Activated T-helper 17 cell treated with anti-CD3 and anti-CD28 coated beads, Interleukin-2, amount 50 U/mL, for 72 hours (primary cell): ENCODE data around the gene SRRD. TPM values are rescaled to one million over a fixed set of nuclear protein-coding genes. Genes with fewer than 3 reads are reported as not detected.

Experiments
- ATAC-seq: fragments of 150-1000 bp; cut with Tn5 transposase; replicated peaks from 2 replicates; pipeline ENCODE4 v1.10.0; 2021; ENCODE audit warnings: mild to moderate bottlenecking, moderate library complexity
- H3K27ac Mint-ChIP-seq: one replicate; pipeline ENCODE4 v1.8.0; 2022; ENCODE audit warnings: mixed read lengths
- H3K27me3 Mint-ChIP-seq: one replicate; pipeline ENCODE4 v1.8.0; 2022; ENCODE audit warnings: mixed read lengths
- H3K36me3 Mint-ChIP-seq: one replicate; pipeline ENCODE4 v1.8.0; 2022; ENCODE audit warnings: low read depth, mild to moderate bottlenecking, mixed read lengths
- H3K4me1 Mint-ChIP-seq: one replicate; pipeline ENCODE4 v1.8.0; 2022; ENCODE audit warnings: mixed read lengths
- H3K4me3 Mint-ChIP-seq: one replicate; pipeline ENCODE4 v1.8.0; 2022; ENCODE audit warnings: mild to moderate bottlenecking, mixed read lengths
- H3K9me3 Mint-ChIP-seq: one replicate; pipeline ENCODE4 v1.8.0; 2022; ENCODE audit warnings: mixed read lengths
- total RNA-seq, 2 donors: library from RNA; stranded (reverse); gene quantifications; one replicate each; pipeline ENCODE4 v1.2.3, GENCODE V29; 2022

Gene SRRD
- total RNA-seq, 2 donors from 2014 or later, result 22.2 to 40.3 TPM

DNA sequence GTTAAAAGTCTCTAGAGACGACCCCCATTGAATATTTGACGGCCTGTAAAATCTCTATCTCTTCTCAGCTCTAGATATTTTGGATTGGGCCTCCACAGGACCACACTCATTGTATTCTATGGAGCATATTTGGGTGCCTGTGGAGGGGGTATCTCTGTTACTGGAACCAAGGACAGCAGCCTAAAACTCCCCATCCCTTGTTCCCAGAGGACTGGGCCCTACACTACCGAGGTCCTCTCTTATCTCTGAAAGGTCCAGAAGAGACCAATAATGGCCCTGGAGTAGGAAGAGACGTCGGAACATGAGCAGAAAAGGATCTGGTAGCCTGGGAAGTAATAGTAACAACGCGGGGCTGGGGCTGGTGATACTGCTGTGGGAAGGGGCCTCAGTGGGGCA lies 636 bp upstream of the SRRD start:
- H3K4me1 Mint-ChIP-seq, result peaks cover 42% of the 10 kb centered on the region
- peaks cover 60% of the 10 kb centered on the region for H3K36me3 Mint-ChIP-seq
- peak overlapping the region; percentile 91 for H3K4me3 Mint-ChIP-seq
- no peaks in the 10 kb centered on the region for H3K9me3 Mint-ChIP-seq
- no peaks in the 10 kb centered on the region for H3K27me3 Mint-ChIP-seq
- peak; percentile 2 for ATAC-seq
- peak overlapping the region; percentile 93 for H3K27ac Mint-ChIP-seq

DNA sequence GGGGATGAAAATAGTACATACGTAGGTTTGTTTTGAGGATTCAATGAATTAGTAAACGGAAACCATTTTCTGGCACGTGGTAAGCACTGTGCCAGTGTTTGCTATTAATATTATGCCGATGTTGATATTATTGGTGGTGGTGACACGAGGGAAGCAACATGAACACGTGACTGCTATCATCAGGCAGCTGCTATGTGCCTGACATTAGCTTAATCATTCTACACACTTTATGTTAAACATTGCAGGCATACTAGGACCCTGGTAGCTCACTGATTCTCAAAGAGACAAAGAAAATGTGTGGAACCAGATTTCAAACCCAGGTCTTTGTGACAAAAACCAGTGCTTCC lies 656 bp downstream of the SRRD start:
- peak overlapping the region; percentile 93 for H3K27ac Mint-ChIP-seq
- H3K36me3 Mint-ChIP-seq, result peaks cover 62% of the 10 kb centered on the region
- H3K27me3 Mint-ChIP-seq, result no peaks in the 10 kb centered on the region
- no peaks in the 10 kb centered on the region for H3K9me3 Mint-ChIP-seq
- H3K4me1 Mint-ChIP-seq, result peaks cover 42% of the 10 kb centered on the region
- ATAC-seq, result peak; percentile 7
- peak overlapping the region; percentile 91 for H3K4me3 Mint-ChIP-seq

DNA sequence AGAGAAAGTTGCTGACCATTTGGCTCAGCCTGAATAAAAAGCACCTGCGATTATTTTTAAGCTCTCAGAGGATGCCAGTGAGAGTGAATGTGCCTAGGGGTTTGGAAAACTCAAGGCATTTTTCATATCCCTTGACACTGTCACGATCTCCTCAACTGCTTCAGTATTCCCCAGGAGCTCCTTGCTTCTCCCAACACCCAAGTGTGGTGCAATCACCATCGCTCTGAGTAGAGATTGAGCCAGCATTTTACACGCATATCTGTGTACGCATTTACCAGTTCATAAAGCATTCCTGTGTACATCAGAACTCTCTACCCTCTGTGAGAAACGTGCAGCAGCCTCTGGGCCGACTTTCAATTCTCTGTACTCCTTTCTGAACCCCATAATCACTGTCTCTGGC lies 1.3 kb downstream of the SRRD start:
- Mint-ChIP-seq H3K4me3 (peak overlapping the region; percentile 91), H3K9me3 (no peaks in the 10 kb centered on the region), H3K27ac (peak overlapping the region; percentile 45), H3K4me1 (peaks cover 37% of the 10 kb centered on the region), H3K36me3 (peaks cover 62% of the 10 kb centered on the region), H3K27me3 (no peaks in the 10 kb centered on the region)
- no peak for ATAC-seq

DNA sequence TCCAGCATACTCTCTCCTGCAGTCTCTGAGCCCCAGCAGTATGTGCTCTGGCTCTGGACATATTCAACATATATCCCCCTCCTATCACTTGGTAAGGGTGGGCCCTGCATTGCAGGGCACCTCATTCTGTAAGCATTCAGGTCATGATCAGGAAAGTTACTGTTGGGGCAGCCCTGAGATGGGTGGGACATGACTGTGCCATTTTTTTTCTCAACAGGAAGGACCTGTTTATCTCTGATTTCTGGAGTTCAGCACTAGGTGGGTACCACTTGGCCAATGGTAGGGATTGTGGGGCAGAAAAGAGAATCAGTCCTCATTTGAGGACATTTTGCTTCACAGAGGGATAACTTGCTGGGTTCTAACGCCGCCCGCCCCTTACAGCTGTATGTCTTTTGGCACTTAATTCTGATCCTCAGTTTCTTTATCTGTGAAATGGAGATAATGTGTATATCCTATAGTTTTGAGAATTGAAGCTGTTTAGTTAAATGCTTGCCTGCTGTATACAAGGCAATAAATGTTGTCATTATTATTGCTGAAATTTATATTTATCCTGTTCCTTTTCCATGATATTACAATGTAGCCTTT lies 2.2 kb downstream of the SRRD start:
- Mint-ChIP-seq H3K4me1 (peaks cover 35% of the 10 kb centered on the region), H3K9me3 (no peaks in the 10 kb centered on the region), H3K27me3 (no peaks in the 10 kb centered on the region), H3K36me3 (peaks cover 68% of the 10 kb centered on the region), H3K27ac (peak overlapping the region; percentile 45), H3K4me3 (peak overlapping the region; percentile 91)
- ATAC-seq, result no peak

DNA sequence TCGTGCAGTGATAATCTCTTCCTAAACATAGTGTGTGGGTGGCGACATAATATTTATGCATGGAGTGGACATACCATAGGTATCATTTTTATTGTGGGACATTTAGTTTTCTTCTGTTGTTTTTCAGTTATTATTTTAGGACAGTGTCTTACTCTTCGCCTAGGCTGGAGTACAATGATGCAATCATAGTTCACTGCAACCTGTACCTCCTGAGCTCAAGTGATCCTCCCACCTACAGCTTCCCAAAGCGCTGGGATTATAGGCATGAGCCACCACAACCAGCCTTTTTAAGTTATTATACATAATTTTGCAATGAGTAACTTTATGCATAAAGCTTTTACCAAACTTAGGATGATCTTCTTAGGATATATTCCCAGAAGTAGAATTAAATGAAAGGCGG lies 2.7 kb downstream of the SRRD start:
- Mint-ChIP-seq H3K4me1 (peaks cover 30% of the 10 kb centered on the region), H3K27me3 (no peaks in the 10 kb centered on the region), H3K36me3 (peaks cover 68% of the 10 kb centered on the region), H3K9me3 (no peaks in the 10 kb centered on the region), H3K4me3 (peak overlapping the region; percentile 91), H3K27ac (peak overlapping the region; percentile 45)
- ATAC-seq, result no peak

DNA sequence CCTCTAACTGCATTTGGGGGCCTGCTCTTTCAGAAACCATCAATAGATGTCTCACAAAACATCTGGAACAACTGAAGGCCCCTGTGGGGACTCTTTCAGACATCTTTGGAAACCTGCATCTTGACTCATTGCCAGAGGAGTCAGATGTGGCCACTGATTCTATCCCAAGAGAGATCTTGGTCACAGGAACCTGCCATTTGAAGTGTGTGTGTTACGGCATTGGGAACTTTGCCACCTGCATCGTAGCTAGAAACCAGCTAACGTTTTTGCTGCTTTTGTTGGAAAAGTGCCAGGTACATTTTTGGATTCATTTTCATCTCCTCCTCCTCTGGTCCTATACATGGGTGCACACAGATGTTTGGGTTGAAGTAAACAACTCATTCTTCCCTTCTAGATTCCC lies 4.3 kb downstream of the SRRD start:
- H3K4me3 Mint-ChIP-seq, result no peak overlapping the region
- H3K9me3 Mint-ChIP-seq, result no peaks in the 10 kb centered on the region
- peaks cover 79% of the 10 kb centered on the region for H3K36me3 Mint-ChIP-seq
- H3K4me1 Mint-ChIP-seq, result peaks cover 15% of the 10 kb centered on the region
- no peak for ATAC-seq
- H3K27ac Mint-ChIP-seq, result peak overlapping the region; percentile 22
- H3K27me3 Mint-ChIP-seq, result no peaks in the 10 kb centered on the region

DNA sequence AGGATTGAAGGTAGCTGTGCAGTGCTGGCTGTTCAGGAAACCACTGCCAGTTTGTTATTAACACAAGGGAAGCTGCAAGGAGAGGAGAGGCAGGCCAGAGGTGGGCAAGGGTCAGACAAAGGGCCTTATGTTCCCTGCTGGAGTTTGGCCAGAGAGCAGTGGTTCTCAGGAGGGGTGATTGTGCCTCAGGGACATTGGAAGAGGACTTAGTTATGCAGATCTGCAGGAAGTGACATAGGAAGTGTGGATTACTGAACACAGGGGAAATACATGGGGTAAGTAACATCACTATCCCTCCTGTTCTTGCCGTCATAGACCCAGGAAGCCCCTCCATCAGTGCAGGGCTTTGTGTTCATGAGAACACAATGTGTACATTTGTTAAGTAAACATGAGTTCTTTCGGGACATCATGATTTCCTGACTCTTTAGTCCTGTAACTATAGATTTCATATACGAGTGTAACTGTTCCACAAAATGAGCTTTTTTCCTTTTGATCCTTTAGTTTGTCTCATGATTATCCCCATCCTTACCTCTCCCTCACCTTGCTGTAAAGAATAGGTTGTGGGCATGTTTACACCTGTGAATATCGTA lies 5.9 kb downstream of the SRRD start:
- Mint-ChIP-seq H3K36me3 (peaks cover 94% of the 10 kb centered on the region), H3K4me3 (no peak overlapping the region), H3K4me1 (peaks cover 15% of the 10 kb centered on the region), H3K27ac (peak overlapping the region; percentile 61), H3K27me3 (no peaks in the 10 kb centered on the region), H3K9me3 (no peaks in the 10 kb centered on the region)
- ATAC-seq, result no peak

DNA sequence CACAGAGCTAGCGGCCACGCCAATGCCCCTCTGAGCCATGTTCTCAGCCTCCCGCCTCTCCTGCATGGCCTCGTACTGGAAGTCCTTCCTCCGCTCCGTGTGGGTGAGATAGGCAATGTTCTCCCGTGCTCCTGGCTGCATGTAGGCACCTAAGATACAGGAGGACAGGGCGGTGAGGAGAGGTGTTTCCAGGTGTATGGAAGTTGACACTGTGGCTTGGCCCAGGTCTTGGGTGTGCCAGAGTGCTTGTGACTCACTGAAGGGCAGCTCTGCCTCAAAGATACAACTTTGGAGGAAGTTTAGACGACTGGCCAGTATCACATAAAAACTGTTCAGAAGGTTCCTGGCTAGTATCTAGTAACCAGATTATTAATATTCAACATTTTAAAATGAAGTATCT lies 8.5 kb downstream of the SRRD start:
- no peak for ATAC-seq
- H3K4me3 Mint-ChIP-seq, result no peak overlapping the region
- no peaks in the 10 kb centered on the region for H3K9me3 Mint-ChIP-seq
- no peak overlapping the region for H3K27ac Mint-ChIP-seq
- H3K36me3 Mint-ChIP-seq, result peaks cover 99% of the 10 kb centered on the region
- no peaks in the 10 kb centered on the region for H3K27me3 Mint-ChIP-seq
- H3K4me1 Mint-ChIP-seq, result no peaks in the 10 kb centered on the region

DNA sequence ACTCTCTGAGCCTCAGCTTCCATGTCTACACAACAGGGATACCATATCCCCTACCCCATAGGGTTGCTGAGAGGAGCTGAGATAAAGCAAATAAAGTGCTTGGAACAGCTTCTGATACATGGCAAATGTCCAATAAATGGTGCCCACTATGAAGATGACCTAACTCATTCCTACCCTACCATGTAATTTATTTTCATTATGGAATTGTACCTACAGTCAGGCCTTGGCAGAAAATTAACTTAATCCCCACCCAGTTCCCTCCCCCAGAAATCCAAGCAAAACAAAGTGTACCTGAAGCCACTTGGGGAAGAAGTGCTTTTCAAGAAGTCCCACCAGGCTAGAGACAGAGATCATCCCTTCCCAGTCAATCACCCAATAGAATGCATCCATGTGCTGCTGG lies 10.8 kb downstream of the SRRD start:
- no peaks in the 10 kb centered on the region for H3K9me3 Mint-ChIP-seq
- no peak overlapping the region for H3K27ac Mint-ChIP-seq
- H3K4me1 Mint-ChIP-seq, result no peaks in the 10 kb centered on the region
- no peak for ATAC-seq
- peaks cover 99% of the 10 kb centered on the region for H3K36me3 Mint-ChIP-seq
- H3K4me3 Mint-ChIP-seq, result no peak overlapping the region
- H3K27me3 Mint-ChIP-seq, result no peaks in the 10 kb centered on the region

DNA sequence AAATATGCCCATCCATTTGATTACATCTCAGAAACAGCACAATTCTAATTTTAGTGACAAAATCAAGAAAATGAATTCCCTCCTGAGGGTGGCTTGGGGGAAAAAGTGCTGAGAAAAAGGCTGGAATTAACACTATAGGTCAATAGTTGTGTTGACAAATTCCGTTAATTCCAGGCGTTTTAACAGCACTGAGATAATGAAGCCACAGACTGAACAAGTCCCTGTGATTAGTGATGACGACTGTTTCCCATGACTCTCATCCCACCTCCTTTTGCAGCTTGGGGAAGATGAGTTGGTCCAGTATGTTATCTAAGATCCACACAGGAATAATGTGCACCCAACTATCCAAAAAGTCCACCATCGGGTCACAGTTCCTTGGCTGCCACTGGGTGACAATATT lies 12.8 kb downstream of the SRRD start:
- H3K27ac Mint-ChIP-seq, result no peak overlapping the region
- ATAC-seq, result no peak
- no peaks in the 10 kb centered on the region for H3K27me3 Mint-ChIP-seq
- no peaks in the 10 kb centered on the region for H3K4me1 Mint-ChIP-seq
- no peak overlapping the region for H3K4me3 Mint-ChIP-seq
- H3K36me3 Mint-ChIP-seq, result peaks cover 98% of the 10 kb centered on the region
- H3K9me3 Mint-ChIP-seq, result no peaks in the 10 kb centered on the region

DNA sequence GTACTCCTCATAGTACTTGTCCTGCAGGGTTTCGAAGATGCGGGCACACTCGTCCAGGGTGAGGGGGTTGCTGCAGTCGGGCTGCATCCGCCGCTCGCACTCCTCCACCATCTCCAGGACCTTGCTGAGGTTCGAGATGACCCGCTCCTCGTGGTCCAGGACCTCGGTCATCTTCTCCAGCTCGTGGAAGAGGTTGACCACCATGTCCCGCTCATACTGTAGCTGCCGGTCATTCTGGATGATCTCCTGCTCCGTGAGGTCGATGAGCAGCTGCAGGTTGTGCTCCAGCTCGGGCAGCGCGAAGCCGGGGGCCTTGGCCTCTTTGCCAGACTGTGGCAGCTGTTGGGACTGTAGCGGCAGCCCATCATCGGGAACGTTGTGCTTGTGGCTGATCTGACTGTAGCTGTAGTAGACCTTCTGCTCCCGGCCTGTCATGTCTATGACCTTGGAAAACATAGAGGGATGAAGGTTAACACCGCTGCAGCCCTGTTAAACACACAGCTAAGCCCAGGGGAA lies 15.6 kb downstream of the SRRD start:
- peak overlapping the region; percentile 14 for H3K27ac Mint-ChIP-seq
- peaks cover 17% of the 10 kb centered on the region for H3K4me1 Mint-ChIP-seq
- no peaks in the 10 kb centered on the region for H3K9me3 Mint-ChIP-seq
- ATAC-seq, result no peak
- H3K27me3 Mint-ChIP-seq, result no peaks in the 10 kb centered on the region
- H3K36me3 Mint-ChIP-seq, result peaks cover 98% of the 10 kb centered on the region
- H3K4me3 Mint-ChIP-seq, result no peak overlapping the region

DNA sequence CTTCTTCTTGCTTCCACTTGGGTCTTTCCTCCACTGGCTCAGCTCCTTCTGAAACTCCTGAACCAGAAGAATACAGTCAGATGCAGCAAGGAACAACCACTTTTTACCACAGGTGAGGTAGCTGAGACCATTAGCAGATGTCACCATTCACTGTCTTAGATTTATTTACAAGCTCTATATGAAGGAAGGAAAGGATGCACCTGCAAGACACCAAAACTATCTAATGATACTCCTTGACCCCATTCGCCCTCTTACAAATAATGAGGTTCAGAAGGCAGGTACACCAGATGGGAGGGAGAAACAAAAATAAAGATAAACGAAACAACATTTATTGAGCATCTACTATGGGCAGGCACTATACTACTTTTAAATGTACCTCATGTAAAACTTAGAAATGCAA lies 18.3 kb downstream of the SRRD start:
- H3K4me3 Mint-ChIP-seq, result no peak overlapping the region
- ATAC-seq, result no peak
- H3K4me1 Mint-ChIP-seq, result peaks cover 17% of the 10 kb centered on the region
- peaks cover 98% of the 10 kb centered on the region for H3K36me3 Mint-ChIP-seq
- no peaks in the 10 kb centered on the region for H3K27me3 Mint-ChIP-seq
- H3K27ac Mint-ChIP-seq, result no peak overlapping the region
- no peaks in the 10 kb centered on the region for H3K9me3 Mint-ChIP-seq

DNA sequence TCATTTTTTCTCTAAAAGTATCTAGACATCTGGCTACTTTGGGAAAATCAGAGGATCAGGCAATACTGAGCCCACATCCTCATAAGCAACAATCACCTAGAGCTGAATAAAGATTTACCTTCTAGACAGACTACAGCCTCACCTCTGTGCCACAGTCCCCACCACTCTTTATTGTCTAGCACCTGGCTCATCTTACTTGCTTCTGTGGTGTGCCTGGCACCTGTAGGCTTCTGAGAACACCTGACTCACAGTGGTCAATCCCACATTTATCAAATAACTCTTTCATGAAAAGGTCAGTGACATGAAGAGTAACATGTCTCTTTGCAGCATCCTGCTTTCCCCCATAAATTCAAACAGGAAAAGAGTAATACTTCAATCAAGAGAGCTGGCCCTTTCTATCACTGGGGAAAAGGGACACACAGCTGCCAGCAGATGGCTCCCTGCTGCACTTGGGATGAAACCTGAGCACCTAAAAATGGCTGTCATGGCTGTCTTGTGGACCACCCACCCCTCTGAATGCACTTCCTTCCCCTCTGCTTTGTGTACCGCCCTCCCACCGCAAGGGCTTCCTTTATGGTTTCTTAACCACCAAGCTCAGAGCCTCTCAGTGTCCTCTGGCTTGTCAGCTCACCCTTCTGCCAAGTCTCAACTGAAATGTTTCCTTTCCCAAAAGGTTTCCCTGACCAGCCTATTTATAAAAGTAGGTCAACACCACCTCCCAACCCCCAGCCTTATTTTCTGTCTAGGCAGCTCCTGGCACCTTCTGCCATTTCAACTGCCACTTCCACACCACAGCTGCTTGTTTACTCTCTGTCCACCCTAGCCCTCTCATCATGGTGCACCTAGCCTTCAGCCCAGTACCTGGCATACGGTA lies 19.2 kb downstream of the SRRD start:
- ATAC-seq, result peak; percentile 79
- peaks cover 17% of the 10 kb centered on the region for H3K4me1 Mint-ChIP-seq
- H3K27ac Mint-ChIP-seq, result peak overlapping the region; percentile 90
- no peaks in the 10 kb centered on the region for H3K27me3 Mint-ChIP-seq
- peaks cover 98% of the 10 kb centered on the region for H3K36me3 Mint-ChIP-seq
- H3K9me3 Mint-ChIP-seq, result no peaks in the 10 kb centered on the region
- H3K4me3 Mint-ChIP-seq, result peak overlapping the region; percentile 44

DNA sequence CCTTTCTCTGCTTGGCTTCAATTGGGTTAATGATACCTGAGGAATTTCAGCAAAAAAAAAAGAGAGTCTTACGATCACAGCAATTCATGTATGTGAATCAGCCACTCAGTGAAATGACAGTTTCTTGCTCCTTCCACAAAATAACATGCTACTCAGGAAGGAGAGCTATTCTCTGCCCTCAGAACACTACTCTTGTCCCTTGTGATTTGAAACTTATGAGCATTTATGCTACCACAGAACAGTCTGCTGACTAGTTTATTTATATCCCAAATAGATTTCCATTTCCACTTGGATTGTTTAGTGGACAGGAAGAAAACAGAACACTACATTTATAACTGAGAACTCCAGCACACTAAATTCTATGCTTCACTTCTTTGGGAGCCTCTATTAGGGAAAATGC lies 20.1 kb downstream of the SRRD start:
- H3K36me3 Mint-ChIP-seq, result peaks cover 98% of the 10 kb centered on the region
- H3K9me3 Mint-ChIP-seq, result no peaks in the 10 kb centered on the region
- peak overlapping the region; percentile 44 for H3K4me3 Mint-ChIP-seq
- peaks cover 17% of the 10 kb centered on the region for H3K4me1 Mint-ChIP-seq
- no peak for ATAC-seq
- H3K27me3 Mint-ChIP-seq, result no peaks in the 10 kb centered on the region
- H3K27ac Mint-ChIP-seq, result peak overlapping the region; percentile 90

DNA sequence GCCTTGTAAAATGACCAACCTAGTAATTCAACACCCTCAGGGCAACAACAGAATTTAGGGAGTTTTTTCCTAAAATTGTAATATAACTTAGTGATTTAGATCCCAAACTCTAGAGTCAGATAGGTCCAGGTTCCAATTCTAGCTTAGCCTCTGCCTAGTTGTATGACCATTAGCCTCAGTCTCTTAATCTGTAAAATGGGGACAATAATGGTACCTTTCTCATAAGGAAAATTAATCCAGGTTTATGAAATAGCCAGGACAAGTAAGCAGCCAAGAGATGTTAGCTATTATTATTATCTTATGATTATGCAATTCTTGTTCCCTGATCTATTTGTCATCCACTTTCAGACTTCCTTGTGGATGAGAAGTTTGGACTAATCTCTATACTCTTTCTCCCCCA lies 24.5 kb downstream of the SRRD start:
- no peak for ATAC-seq
- no peaks in the 10 kb centered on the region for H3K9me3 Mint-ChIP-seq
- no peak overlapping the region for H3K27ac Mint-ChIP-seq
- peaks cover 90% of the 10 kb centered on the region for H3K36me3 Mint-ChIP-seq
- H3K27me3 Mint-ChIP-seq, result no peaks in the 10 kb centered on the region
- no peak overlapping the region for H3K4me3 Mint-ChIP-seq
- H3K4me1 Mint-ChIP-seq, result peaks cover 25% of the 10 kb centered on the region
